ENCODE results near the gene FER. TPM values are rescaled to one million over a fixed set of nuclear protein-coding genes. Genes with fewer than 3 reads are reported as not detected.

The FER gene
- total and polyA plus RNA-seq, 9 of the 15 experiments (the other 6 are each of a cell fraction or from before 2014, with no cell fraction given): 6.7 to 18.2 (median 8.9) TPM

- H3K9ac ChIP-seq (ENCODE audit: insufficient read depth in 1 of 2, low read depth in 2 of 2, low read length in 2 of 2): no peak overlapping the region
- H3K36me3 ChIP-seq (ENCODE audit: control insufficient read depth, insufficient read depth, low read length): no peaks in the 10 kb centered on the region
- in situ Hi-C loops (cut with MboI): no loop called here
- intact Hi-C loops (cut with micrococcal nuclease): no loop called here
- TF ChIP-seq CBFB (CRISPR knock-in tag; IDR thresholded peaks at IDR 0.05) (no peak), GTF3C2 (IDR thresholded peaks at IDR 0.05; ENCODE audit: borderline replicate concordance, extremely low read depth, insufficient read length) (no peak), ZNF175 (CRISPR knock-in tag; IDR thresholded peaks at IDR 0.05; ENCODE audit: low read depth) (no peak), HMBOX1 (IDR thresholded peaks at IDR 0.05) (no peak), ZNF584 (CRISPR knock-in tag; IDR thresholded peaks at IDR 0.05; ENCODE audit: low read depth) (no peak), ARHGAP35 (IDR thresholded peaks at IDR 0.05; ENCODE audit: partially characterized antibody) (no peak), RBM15 (IDR thresholded peaks at IDR 0.05; ENCODE audit: insufficient read depth, low read length) (no peak), TAF7 (tag; IDR thresholded peaks at IDR 0.05) (no peak), U2AF2 (optimal IDR thresholded peaks at IDR 0.05; ENCODE audit: low read depth, low read length) (no peak), ESRRB (CRISPR knock-in tag; IDR thresholded peaks at IDR 0.05; ENCODE audit: borderline replicate concordance) (no peak), ZNF316 (IDR thresholded peaks at IDR 0.05) (no peak), HCFC1 (IDR thresholded peaks at IDR 0.05; ENCODE audit: low read depth, low read length) (no peak)
- BruUV-seq (replicated peaks): no TSS peak
- FAIRE-seq (no peak), ATAC-seq (no peak), DNase-seq (ENCODE audit: extremely low read depth in 1 of 4, low spot score in 3 of 4) (no peak)
- no peak overlapping the region for H3K4me3 ChIP-seq
- no peaks in the 10 kb centered on the region for H4K20me1 ChIP-seq (replicated peaks; ENCODE audit: control insufficient read depth, insufficient read depth, low read length)
- no peak overlapping the region for H3K4me2 ChIP-seq (ENCODE audit: insufficient read depth, low read length)
- WGBS (ENCODE audit: insufficient coverage, low coverage, missing lambda C conversion rate): 7% methylated on average over 5 of the region's 5 CpGs
- no peak overlapping the region for H2AFZ ChIP-seq (ENCODE audit: low read depth, low read length)
- no peaks in the 10 kb centered on the region for H3K9me3 ChIP-seq (replicated peaks; ENCODE audit: control insufficient read depth, insufficient read depth, low read depth, low read length)
- no peaks in the 10 kb centered on the region for H3K9me1 ChIP-seq (ENCODE audit: control insufficient read depth, insufficient read depth, low read length)
- ChIA-PET POLR2A (no interaction called here), CTCF (ENCODE audit: low intra/inter-chr PET ratio) (no interaction called here)
- H3K27me3 ChIP-seq (ENCODE audit: control insufficient read depth in 2 of 2, insufficient read depth in 2 of 2, low read length in 2 of 2): peaks cover 0 to 19% of the 10 kb centered on the region in 2 experiments; a peak in 3 of 5 replicates
- no peaks in the 10 kb centered on the region for H3K4me1 ChIP-seq (replicated peaks in 1 of 2; ENCODE audit: control insufficient read depth in 2 of 2, insufficient read depth in 2 of 2, low read length in 2 of 2)
- H3K79me2 ChIP-seq (ENCODE audit: control insufficient read depth, insufficient read depth, low read length): no peaks in the 10 kb centered on the region
- no peak overlapping the region for H3K27ac ChIP-seq (ENCODE audit: extremely low read depth, low read depth, low read length)
Measured at GRCh38 chr5:109239456-109239855, 491.8 kb downstream of the FER start.
